H1 (cell line): ENCODE results near the gene VPS37D. TPM values are rescaled to one million over a fixed set of nuclear protein-coding genes. Genes with fewer than 3 reads are reported as not detected.

Source experiments
- CTCF ChIA-PET: fragments of 300-600 bp; sonication (Branson Sonifier 250); formaldehyde crosslinking; loops from one replicate; lab custom pipeline; 2021; ENCODE audit not compliant: partially characterized antibody; lab: Charles Lee
- POLR2A ChIA-PET: fragments of 300-600 bp; sonication (Branson Sonifier 250); formaldehyde crosslinking; loops from one replicate; lab custom pipeline; 2021; ENCODE audit warnings: inconsistent platforms; ENCODE audit not compliant: partially characterized antibody; lab: Charles Lee
- DNase-seq, 2 experiments: peaks; one replicate each; pipeline versions ENCODE4 v3.0.0 to v3.0.0-alpha.2; 2010 to 2022; ENCODE audit warnings: low spot score in 2 of 2, low read depth in 1 of 2, mixed read lengths in 1 of 2
- FAIRE-seq: peaks from 2 replicates; lab custom pipeline; 2011; peaks lifted over from hg19 to GRCh38; lab: Jason Lieb, UNC
- H2AFZ ChIP-seq: 2 replicates; pipeline ENCODE4 v1.8.1; 2012; ENCODE audit warnings: low read length, inconsistent platforms
- H2AK5ac ChIP-seq: 2 replicates; pipeline ENCODE4 v1.6.1; 2013; ENCODE audit warnings: low read depth, low read length
- H2BK120ac ChIP-seq: replicated peaks from 2 replicates; pipeline ENCODE3; 2013; ENCODE audit warnings: low read depth, low read length, inconsistent platforms
- H2BK12ac ChIP-seq: 2 replicates; pipeline ENCODE4 v1.6.1; 2013; ENCODE audit warnings: low read depth, low read length
- H2BK15ac ChIP-seq: 2 replicates; pipeline ENCODE4 v1.6.1; 2013; ENCODE audit warnings: low read length
- H2BK20ac ChIP-seq: 2 replicates; pipeline ENCODE4 v1.6.1; 2013; ENCODE audit warnings: low read length
- H2BK5ac ChIP-seq: 2 replicates; pipeline ENCODE4 v1.6.1; 2013; ENCODE audit warnings: low read depth, low read length
- H3K14ac ChIP-seq: 2 replicates; pipeline ENCODE4 v1.6.1; 2013; ENCODE audit warnings: inconsistent platforms; ENCODE audit not compliant: insufficient read length
- H3K18ac ChIP-seq: 2 replicates; pipeline ENCODE4 v1.6.1; 2013; ENCODE audit warnings: low read length; ENCODE audit errors: extremely low read depth
- H3K23ac ChIP-seq: 2 replicates; pipeline ENCODE4 v1.6.1; 2013; ENCODE audit warnings: inconsistent platforms; ENCODE audit not compliant: insufficient read length
- H3K23me2 ChIP-seq: 2 replicates; pipeline ENCODE4 v1.6.1; 2013; ENCODE audit warnings: low read depth, low read length
- H3K27ac ChIP-seq: 2 replicates; pipeline ENCODE4 v1.6.1; 2011; ENCODE audit warnings: low read depth, low read length, inconsistent platforms
- H3K27me3 ChIP-seq, 4 experiments: replicated peaks in 1 of 4; 1 replicate in 1 of 4; 2 replicates in 3 of 4; pipeline versions ENCODE4 v1.6.1 to v1.8.1; 2011 to 2013; ENCODE audit warnings: low read length in 3 of 4, mild to moderate bottlenecking in 3 of 4, inconsistent platforms in 2 of 4, mixed read lengths in 2 of 4, moderate library complexity in 1 of 4; ENCODE audit not compliant: control insufficient read depth in 3 of 4, insufficient read depth in 3 of 4; ENCODE audit errors: extremely low read depth in 1 of 4
- H3K36me3 ChIP-seq, 4 experiments: 2 replicates each; pipeline versions ENCODE4 v1.6.1 to v1.8.1; 2011 to 2013; ENCODE audit warnings: mild to moderate bottlenecking in 4 of 4, low read length in 3 of 4, moderate library complexity in 2 of 4, control low read depth in 1 of 4, inconsistent platforms in 1 of 4; ENCODE audit not compliant: insufficient read depth in 4 of 4, control insufficient read depth in 2 of 4
- H3K4ac ChIP-seq: replicated peaks from 2 replicates; pipeline ENCODE3; 2013; ENCODE audit warnings: low read length, low read depth, mixed read lengths, inconsistent platforms; ENCODE audit not compliant: insufficient read length
- H3K4me1 ChIP-seq, 4 experiments: replicated peaks in 1 of 4; 1 replicate in 1 of 4; 2 replicates in 3 of 4; pipeline versions ENCODE4 v1.6.1 to v1.8.1; 2011 to 2013; ENCODE audit warnings: low read length in 3 of 4, inconsistent platforms in 2 of 4, mixed read lengths in 1 of 4; ENCODE audit not compliant: insufficient read depth in 4 of 4, control insufficient read depth in 3 of 4
- H3K4me2 ChIP-seq, 2 experiments: 2 replicates each; pipeline versions ENCODE4 v1.6.1 to v1.8.1; 2011 to 2013; ENCODE audit warnings: low read depth in 2 of 2, low read length in 2 of 2, control low read depth in 1 of 2, inconsistent platforms in 1 of 2, mild to moderate bottlenecking in 1 of 2; ENCODE audit not compliant: insufficient read depth in 1 of 2
- H3K4me3 ChIP-seq, 4 experiments: fragments of 200-600, 300-600 bp in 1 of 4; sonication (generic), shearing (Covaris generic), sonication (Bioruptor Twin) in 1 of 4; 2 replicates each; pipeline versions ENCODE4 v1.5.1 to v1.8.1; 2011 to 2016; ENCODE audit warnings: low read length in 4 of 4, low read depth in 3 of 4, control low read depth in 2 of 4, inconsistent platforms in 2 of 4, mild to moderate bottlenecking in 2 of 4, mixed read lengths in 1 of 4, moderate library complexity in 1 of 4; ENCODE audit not compliant: insufficient read depth in 2 of 4; ENCODE audit errors: extremely low read depth in 1 of 4
- H3K56ac ChIP-seq: replicated peaks from 2 replicates; pipeline ENCODE3; 2013; ENCODE audit warnings: low read depth, mild to moderate bottlenecking, mixed read lengths, low read length, inconsistent platforms; ENCODE audit not compliant: insufficient read length
- H3K79me1 ChIP-seq: 2 replicates; pipeline ENCODE4 v1.6.1; 2013; ENCODE audit warnings: low read depth, low read length, control low read depth
- H3K79me2 ChIP-seq, 2 experiments: 2 replicates each; pipeline versions ENCODE4 v1.6.1 to v1.8.1; 2012 to 2013; ENCODE audit warnings: low read length in 2 of 2, mild to moderate bottlenecking in 2 of 2, inconsistent platforms in 1 of 2; ENCODE audit not compliant: insufficient read depth in 2 of 2, control insufficient read depth in 1 of 2
- H3K9ac ChIP-seq, 4 experiments: replicated peaks in 1 of 4; 1 replicate in 1 of 4; 2 replicates in 3 of 4; pipeline versions ENCODE4 v1.6.1 to v1.8.1; 2011 to 2013; ENCODE audit warnings: low read depth in 3 of 4, low read length in 3 of 4, control low read depth in 2 of 4, mild to moderate bottlenecking in 2 of 4, moderate library complexity in 2 of 4, inconsistent platforms in 1 of 4; ENCODE audit errors: extremely low read depth in 1 of 4
- H3K9me3 ChIP-seq, 2 experiments: 2 replicates each; pipeline versions ENCODE4 v1.6.1 to v1.8.1; 2012 to 2013; ENCODE audit warnings: mild to moderate bottlenecking in 2 of 2, moderate library complexity in 2 of 2, control low read depth in 1 of 2, inconsistent platforms in 1 of 2, low read depth in 1 of 2, low read length in 1 of 2, mixed read lengths in 1 of 2; ENCODE audit not compliant: insufficient read depth in 2 of 2
- H4K20me1 ChIP-seq, 2 experiments: replicated peaks in 1 of 2; 2 replicates each; pipeline versions ENCODE3 to v1.8.1; 2011 to 2013; ENCODE audit warnings: inconsistent platforms in 2 of 2, low read length in 2 of 2, mild to moderate bottlenecking in 1 of 2; ENCODE audit not compliant: insufficient read depth in 2 of 2, control insufficient read depth in 1 of 2
- H4K5ac ChIP-seq: 2 replicates; pipeline ENCODE4 v1.6.1; 2013; ENCODE audit warnings: low read length, low read depth, mixed read lengths, inconsistent platforms; ENCODE audit not compliant: insufficient read length
- H4K8ac ChIP-seq: 2 replicates; pipeline ENCODE4 v1.8.0; 2013; ENCODE audit warnings: mild to moderate bottlenecking, moderate library complexity, low read length, inconsistent platforms; ENCODE audit not compliant: insufficient read depth; ENCODE audit errors: extremely low read depth
- H4K91ac ChIP-seq: replicated peaks from 2 replicates; pipeline ENCODE3; 2013; ENCODE audit warnings: low read length, mixed read lengths, inconsistent platforms; ENCODE audit not compliant: insufficient read length
- BACH1 ChIP-seq: IDR thresholded peaks from 2 replicates; pipeline ENCODE4 v1.6.1; 2012; ENCODE audit warnings: low read length, improper control_type of control experiment
- CEBPB ChIP-seq: IDR thresholded peaks from 2 replicates; pipeline ENCODE4 v1.6.1; 2012; ENCODE audit warnings: low read depth, low read length
- CTBP2 ChIP-seq: IDR thresholded peaks from 2 replicates; pipeline ENCODE4 v1.7.0; 2011; ENCODE audit warnings: borderline replicate concordance, mild to moderate bottlenecking, moderate library complexity, mixed read lengths, low read length; ENCODE audit not compliant: insufficient read depth, insufficient read length
- EGR1 ChIP-seq: IDR thresholded peaks from 2 replicates; pipeline ENCODE4 v1.6.1; 2011; ENCODE audit warnings: low read depth, low read length, borderline replicate concordance
- EZH2 ChIP-seq: fragments of 200-600 bp; sonication (generic); IDR thresholded peaks from 2 replicates; pipeline ENCODE4 v1.7.1; 2012; ENCODE audit warnings: low read depth, mild to moderate bottlenecking, moderate library complexity, low read length, inconsistent platforms; ENCODE audit not compliant: severe bottlenecking
- HDAC2 ChIP-seq, 2 experiments: fragments of 300-600 bp in 1 of 2; sonication (generic) in 1 of 2; IDR thresholded peaks; 2 replicates each; pipeline ENCODE4 v1.6.1; 2011 to 2012; ENCODE audit warnings: low read depth in 2 of 2, low read length in 2 of 2, mild to moderate bottlenecking in 2 of 2, moderate library complexity in 2 of 2, borderline replicate concordance in 1 of 2, inconsistent platforms in 1 of 2
- KDM1A ChIP-seq: fragments of 200-600, 300-600 bp; sonication (generic); IDR thresholded peaks from 2 replicates; pipeline ENCODE4 v1.7.1; 2016; ENCODE audit warnings: mild to moderate bottlenecking, low read length, borderline replicate concordance
- SRF ChIP-seq: IDR thresholded peaks from 2 replicates; pipeline ENCODE4 v1.6.1; 2011; ENCODE audit warnings: mild to moderate bottlenecking, low read depth, low read length, moderate library complexity
- SUZ12 ChIP-seq: fragments of 200-600 bp; sonication (generic); IDR thresholded peaks from 2 replicates; pipeline ENCODE4 v1.6.1; 2012; ENCODE audit warnings: mild to moderate bottlenecking, inconsistent platforms, low read length, moderate library complexity, mixed read lengths
- TBP ChIP-seq: IDR thresholded peaks from 2 replicates; pipeline ENCODE4 v1.6.1; 2011; ENCODE audit warnings: low read depth, low read length, improper control_type of control experiment
- TCF12 ChIP-seq: IDR thresholded peaks from 2 replicates; pipeline ENCODE4 v1.6.1; 2011; ENCODE audit warnings: low read depth, mild to moderate bottlenecking, low read length
- YY1 ChIP-seq: IDR thresholded peaks from 2 replicates; pipeline ENCODE4 v1.6.1; 2011; ENCODE audit warnings: low read depth, mild to moderate bottlenecking, low read length
- WGBS, 2 experiments: shearing (Covaris generic) in 1 of 2; methylation state at CpG; one replicate each; pipeline versions ENCODE4 v1.1.6 to v1.1.7; 2013 to 2015; ENCODE audit warnings: low lambda C conversion rate in 2 of 2, mixed read lengths in 2 of 2, inconsistent platforms in 1 of 2, low coverage in 1 of 2, missing lambda C conversion rate in 1 of 2; ENCODE audit not compliant: insufficient replicate concordance in 2 of 2, insufficient coverage in 1 of 2, insufficient read length in 1 of 2; ENCODE audit errors: extremely low coverage in 1 of 2, missing lambda C conversion rate in 1 of 2; 5-methylcytosine and 5-hydroxymethylcytosine counted together
- polyA plus RNA-seq, 7 experiments: library from polyadenylated mRNA; depleted of rRNA in 3 of 7; stranded (reverse) in 5 of 7; unstranded in 2 of 7; fragments of >200 nt in 5 of 7; fragments of 200-250 nt in 2 of 7; gene quantifications; 1 replicate in 5 of 7; 2 replicates in 1 of 7; 4 replicates in 1 of 7; pipeline versions ENCODE4 v1.2.1 to v1.2.3, GENCODE V29; 2011 to 2013; ENCODE audit warnings: missing spikeins in 2 of 7, mixed read lengths in 2 of 7
- total RNA-seq: library from RNA; stranded (reverse); fragmentation: NEBNext Ultra II Directional; extraction: Animal tissue kit (Norgen Biotek cat#: 25700); gene quantifications from 2 replicates; pipeline ENCODE4 v1.2.1, GENCODE V29; 2021

Gene VPS37D
- total and polyA plus RNA-seq, 2 of the 8 experiments (the other 6 are each of a cell fraction or from before 2014, with no cell fraction given): 3.4 to 5.0 TPM

GRCh38 chr7:73716318-73716890 is 48.8 kb downstream of the VPS37D start:
- H4K8ac ChIP-seq: no peak overlapping the region
- no peak overlapping the region for H3K23ac ChIP-seq
- H3K27ac ChIP-seq: no peak overlapping the region
- no peak overlapping the region for H2BK120ac ChIP-seq
- no peak overlapping the region for H4K5ac ChIP-seq
- peaks cover 0 to 18% (median 13%) of the 10 kb centered on the region in 4 experiments; a peak in 5 of 7 replicates for H3K27me3 ChIP-seq
- no peak overlapping the region for H2BK15ac ChIP-seq
- H3K9ac ChIP-seq: no peak overlapping the region
- FAIRE-seq (no peak), DNase-seq (no peak)
- no peak overlapping the region for H3K56ac ChIP-seq
- no peak overlapping the region for H3K14ac ChIP-seq
- no peaks in the 10 kb centered on the region for H3K9me3 ChIP-seq
- H2AFZ ChIP-seq: no peak overlapping the region
- H2BK12ac ChIP-seq: no peak overlapping the region
- no peak overlapping the region for H3K4me3 ChIP-seq
- no peak overlapping the region for H2BK20ac ChIP-seq
- ChIA-PET POLR2A (interaction anchor here (0.6 to 2.0 kb wide), 4 partner anchors 8 to 709 kb away, joined by 3 to 7 read pairs (median 4); no protein-coding TSS in a partner anchor), CTCF (interaction anchor here (0.7 to 7.4 kb wide), 10 partner anchors 8 to 138 kb away, joined by 3 to 57 read pairs (median 3); no protein-coding TSS in a partner anchor)
- H3K36me3 ChIP-seq: no peaks in the 10 kb centered on the region
- no peak overlapping the region for H3K18ac ChIP-seq
- H3K23me2 ChIP-seq: peaks cover 3% of the 10 kb centered on the region; the same call in 1 of the 2 replicates
- H3K4ac ChIP-seq: no peak overlapping the region
- H3K4me1 ChIP-seq: no peaks in the 10 kb centered on the region; a peak in 4 of 7 replicates
- 93% methylated on average over 4 of the region's 4 CpGs; no CpG with 5 or more reads in 1 of the 2 experiments for WGBS, 2 experiments
- no peak overlapping the region for H4K91ac ChIP-seq
- H2BK5ac ChIP-seq: no peak overlapping the region
- H3K79me2 ChIP-seq: no peaks in the 10 kb centered on the region
- peaks cover 10 to 11% of the 10 kb centered on the region in 2 experiments for H4K20me1 ChIP-seq
- H3K79me1 ChIP-seq: peaks cover 8% of the 10 kb centered on the region
- no peak overlapping the region for H2AK5ac ChIP-seq
- no peak overlapping the region for H3K4me2 ChIP-seq
- TF ChIP-seq BACH1: no peak
- no peak for TF ChIP-seq YY1
- TF ChIP-seq CTBP2: no peak
- TF ChIP-seq EZH2: no peak
- TF ChIP-seq EGR1: no peak
- TF ChIP-seq KDM1A: no peak
- TF ChIP-seq SRF: no peak
- TF ChIP-seq HDAC2 (IDR thresholded peaks at IDR 0.05; ENCODE audit: borderline replicate concordance in 1 of 2, low read depth in 2 of 2, low read length in 2 of 2): no peak
- no peak for TF ChIP-seq TCF12
- TF ChIP-seq CEBPB: no peak
- no peak for TF ChIP-seq SUZ12
- no peak for TF ChIP-seq TBP
